H1 (cell line): ENCODE results near the gene RPS6KC1. TPM values are rescaled to one million over a fixed set of nuclear protein-coding genes. Genes with fewer than 3 reads are reported as not detected.

ENCODE experiments used
- CBX5 ChIP-seq: fragments of 300-800, 300-1000 bp; sonication (generic); IDR thresholded peaks from 2 replicates; pipeline ENCODE4 v1.7.1; 2016; ENCODE audit warnings: antibody characterized with exemption, low read length, low read depth
- CBX8 ChIP-seq: fragments of 300-800, 300-1000 bp; sonication (generic); IDR thresholded peaks from 2 replicates; pipeline ENCODE4 v1.7.1; 2016; ENCODE audit warnings: low read depth, low read length, borderline replicate concordance
- CHD7 ChIP-seq: fragments of 300-600 bp; sonication (generic); IDR thresholded peaks from 2 replicates; pipeline ENCODE4 v1.7.1; 2012; ENCODE audit warnings: low read length, moderate library complexity, mild to moderate bottlenecking, inconsistent platforms; ENCODE audit not compliant: insufficient replicate concordance
- GTF2F1 ChIP-seq: IDR thresholded peaks from 2 replicates; pipeline ENCODE4 v1.6.1; 2012; ENCODE audit warnings: low read depth, low read length, improper control_type of control experiment, borderline replicate concordance
- KDM1A ChIP-seq: fragments of 200-600, 300-600 bp; sonication (generic); IDR thresholded peaks from 2 replicates; pipeline ENCODE4 v1.7.1; 2016; ENCODE audit warnings: mild to moderate bottlenecking, low read length, borderline replicate concordance
- PHF8 ChIP-seq: fragments of 200-600 bp; sonication (generic); conservative IDR thresholded peaks from 2 replicates; pipeline ENCODE4 v1.7.1; 2012; ENCODE audit warnings: low read depth, mild to moderate bottlenecking, inconsistent platforms, low read length, moderate library complexity
- POLR2AphosphoS5 ChIP-seq: IDR thresholded peaks from 2 replicates; pipeline ENCODE4 v1.6.1; 2011; ENCODE audit warnings: low read depth, low read length
- POU5F1 ChIP-seq: IDR thresholded peaks from 2 replicates; pipeline ENCODE4 v1.6.1; 2011; ENCODE audit warnings: low read depth, mild to moderate bottlenecking, low read length, moderate library complexity
- SIRT6 ChIP-seq: IDR thresholded peaks from one replicate; pipeline ENCODE4 v1.7.1; 2012; ENCODE audit warnings: low read length, inconsistent platforms
- polyA plus RNA-seq, 7 experiments: library from polyadenylated mRNA; depleted of rRNA in 3 of 7; stranded (reverse) in 5 of 7; unstranded in 2 of 7; fragments of >200 nt in 5 of 7; fragments of 200-250 nt in 2 of 7; gene quantifications; 1 replicate in 5 of 7; 2 replicates in 1 of 7; 4 replicates in 1 of 7; pipeline versions ENCODE4 v1.2.1 to v1.2.3, GENCODE V29; 2011 to 2013; ENCODE audit warnings: missing spikeins in 2 of 7, mixed read lengths in 2 of 7
- total RNA-seq: library from RNA; stranded (reverse); fragmentation: NEBNext Ultra II Directional; extraction: Animal tissue kit (Norgen Biotek cat#: 25700); gene quantifications from 2 replicates; pipeline ENCODE4 v1.2.1, GENCODE V29; 2021
- TF ChIP-seq, protein P1 (sequence below): IDR thresholded peaks from 2 replicates; pipeline ENCODE4 v1.6.1; 2012; ENCODE audit warnings: inconsistent platforms

Gene RPS6KC1
- total and polyA plus RNA-seq, 2 of the 8 experiments (the other 6 are each of a cell fraction or from before 2014, with no cell fraction given), result 4.9 to 17.6 TPM

- TF ChIP-seq CHD7 (no peak), CBX8 (no peak), CBX5 (no peak), KDM1A (no peak), POLR2AphosphoS5 (no peak), GTF2F1 (no peak), PHF8 (no peak), POU5F1 (no peak), SIRT6 (no peak)
- TF ChIP-seq, protein P1, sequence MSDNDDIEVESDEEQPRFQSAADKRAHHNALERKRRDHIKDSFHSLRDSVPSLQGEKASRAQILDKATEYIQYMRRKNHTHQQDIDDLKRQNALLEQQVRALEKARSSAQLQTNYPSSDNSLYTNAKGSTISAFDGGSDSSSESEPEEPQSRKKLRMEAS, result no peak
These were observed 170.2 kb downstream of the RPS6KC1 start (continued) for GRCh38 chr1:213221209-213221608.
